Fibroblast of skin of left biceps (primary cell): ENCODE results near the gene CSF1.
"Not testable (repeated sequence)": the region's sequence is repeated elsewhere in the genome, so short reads cannot be mapped to it uniquely, and the experiment has no call there.

Source experiments
- DNase-seq, 2 experiments: peaks; one replicate each; pipeline ENCODE4 v3.0.0-alpha.2; 2013; ENCODE audit warnings: low read depth in 2 of 2

The CSF1 gene

GRCh38 chr1:109937738-109938137 is 27.1 kb downstream of the CSF1 start:
- no peak for DNase-seq

DNA sequence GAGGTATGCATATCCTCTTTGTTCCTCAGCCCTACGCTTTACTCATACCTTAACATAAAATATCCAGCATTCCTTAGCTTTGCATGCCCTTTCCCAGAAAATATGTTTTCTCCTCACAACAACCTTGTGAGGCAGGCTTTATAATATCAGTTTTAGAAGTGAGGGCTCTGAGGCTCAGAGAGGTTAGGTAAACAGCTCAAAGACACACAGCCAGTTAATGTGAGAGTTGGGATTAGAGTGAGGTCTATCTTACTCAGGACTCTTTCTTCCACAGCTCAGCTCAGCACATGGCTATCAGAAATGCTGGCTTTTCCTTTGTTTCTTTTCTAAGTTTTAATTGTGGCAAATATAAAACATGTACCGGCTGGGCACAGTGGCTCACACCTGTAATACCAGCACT is 27.9 kb downstream of the CSF1 start:
- DNase-seq, result no peak

DNA sequence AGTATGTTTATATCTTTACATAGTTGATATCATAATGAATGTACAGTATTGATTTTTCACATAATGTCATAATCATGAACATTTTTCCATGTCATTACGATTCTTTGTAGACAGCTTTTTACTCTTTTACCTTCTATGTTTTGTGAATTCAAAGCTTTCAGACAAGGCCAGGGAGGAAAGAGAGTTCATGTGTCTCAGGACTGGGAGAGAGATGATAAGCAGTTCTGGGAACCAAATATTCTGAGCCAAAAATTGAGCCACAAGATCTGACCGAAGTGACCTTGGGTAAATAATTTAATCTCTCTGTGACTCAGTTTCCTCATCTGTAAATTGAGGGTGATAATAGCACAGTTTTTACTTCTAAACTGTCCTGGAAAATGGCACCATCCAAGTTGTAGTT is 31.8 kb downstream of the CSF1 start:
- DNase-seq, result no peak

DNA sequence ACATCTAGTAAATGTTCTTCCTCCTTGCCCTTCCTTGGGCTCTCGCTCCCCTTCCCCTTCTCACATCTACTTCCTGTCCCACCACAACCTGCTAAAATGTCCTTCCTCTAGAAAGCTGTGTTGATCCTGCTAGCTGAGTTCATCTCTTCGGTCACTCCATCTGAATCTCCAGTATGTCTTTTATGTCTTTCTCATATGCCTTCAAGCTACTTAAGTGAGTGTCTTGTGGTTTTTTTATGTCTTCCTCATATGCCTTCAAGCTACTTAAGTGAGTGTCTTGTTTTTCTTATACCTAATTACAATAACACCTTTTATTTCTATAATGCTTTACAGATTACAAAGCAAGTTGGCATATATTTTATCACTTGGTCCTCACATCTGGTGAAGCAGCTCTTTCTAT is 33.9 kb downstream of the CSF1 start:
- no peak for DNase-seq

DNA sequence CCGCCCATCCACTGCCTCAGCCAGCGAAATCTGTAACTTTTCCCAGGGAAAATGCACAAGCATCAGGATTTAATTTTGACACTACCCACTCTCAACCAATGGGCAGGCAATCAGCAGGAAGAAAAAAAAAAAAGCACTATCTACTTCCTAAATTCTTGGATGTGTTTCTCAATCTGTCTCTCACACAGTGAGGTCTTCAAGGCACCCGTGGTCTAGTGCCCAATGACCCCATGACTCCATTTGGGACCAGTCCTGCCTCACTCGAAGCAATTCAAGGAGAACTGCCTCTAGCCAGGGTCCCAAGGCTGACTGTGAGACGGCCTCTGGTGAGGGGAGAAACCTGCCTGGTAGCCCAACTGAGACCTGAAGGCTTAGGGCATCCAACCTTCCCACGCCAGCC is 35.9 kb downstream of the CSF1 start:
- DNase-seq, result no peak

DNA sequence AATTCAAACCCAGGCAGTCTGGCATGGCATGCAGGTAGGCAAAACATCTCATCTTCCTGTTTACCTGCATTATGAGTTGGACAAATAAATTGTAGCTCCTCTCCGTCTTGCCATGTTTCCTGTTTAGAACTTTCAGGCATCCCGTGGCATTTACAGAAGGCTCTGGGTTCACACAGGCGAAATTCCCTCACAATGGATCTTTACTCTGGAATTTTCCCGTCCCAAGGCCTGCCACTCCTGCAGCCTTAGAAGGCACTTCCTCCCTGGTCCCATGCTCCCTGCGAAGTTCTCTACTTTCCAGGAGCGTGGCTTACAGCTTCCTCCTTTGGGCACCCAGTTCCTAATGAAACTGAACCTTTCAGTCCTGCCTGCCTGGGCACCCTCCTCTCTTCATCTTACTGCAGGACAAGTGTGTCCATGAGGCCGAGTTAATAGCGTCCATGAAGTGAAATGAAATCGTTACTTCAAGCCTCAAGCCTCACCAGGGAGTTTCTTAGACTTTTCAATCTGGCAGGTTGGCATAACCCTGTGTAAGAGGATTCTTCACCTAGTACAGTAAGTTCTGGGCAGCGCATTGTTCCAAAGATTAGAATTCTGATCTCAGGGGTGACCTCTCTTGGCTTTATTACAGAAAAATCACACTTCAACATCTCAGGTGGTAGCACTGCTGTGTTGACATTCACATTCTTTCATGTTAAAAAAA is 37.1 kb downstream of the CSF1 start:
- no peak for DNase-seq

DNA sequence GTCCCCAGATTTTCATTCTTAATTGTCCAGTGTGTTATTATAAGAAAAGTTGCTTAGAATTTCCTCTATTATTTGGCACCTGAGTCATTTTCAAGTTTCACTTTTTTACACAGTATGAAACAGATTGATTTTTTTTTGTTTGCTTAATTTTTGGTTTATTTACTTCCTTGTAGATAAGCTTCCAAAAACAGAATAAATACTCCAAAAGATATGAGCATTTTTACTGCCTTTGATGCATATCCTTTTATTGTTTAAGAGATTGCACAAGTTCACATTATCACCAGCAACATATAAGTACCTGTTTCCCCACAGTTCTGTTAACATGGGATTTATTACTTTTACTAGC is 37.6 kb downstream of the CSF1 start:
- no peak for DNase-seq

GRCh38 chr1:109950038-109950437 is 39.4 kb downstream of the CSF1 start:
- no peak for DNase-seq

- no peak for DNase-seq
These were observed 39.9 kb downstream of the CSF1 start for GRCh38 chr1:109950509-109950908.

DNA sequence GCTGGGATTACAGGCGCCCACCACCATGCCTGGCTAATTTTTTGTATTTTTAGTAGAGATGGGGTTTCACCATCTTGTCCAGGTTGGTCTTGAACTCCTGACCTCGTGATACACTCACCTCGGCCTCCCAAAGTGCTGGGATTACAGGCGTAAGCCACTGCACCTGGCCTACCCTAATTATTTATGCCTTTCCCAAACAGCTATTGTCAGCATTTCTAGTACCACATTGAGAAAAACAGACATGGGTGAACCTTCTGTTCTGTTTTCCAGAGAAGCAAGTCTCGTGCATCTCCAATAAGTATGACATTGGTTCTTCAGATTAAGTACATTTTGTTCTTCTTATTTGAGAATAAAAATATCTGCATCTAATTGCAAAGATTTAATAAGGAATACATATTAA is 40.9 kb downstream of the CSF1 start:
- not testable (repeated sequence) for DNase-seq

DNA sequence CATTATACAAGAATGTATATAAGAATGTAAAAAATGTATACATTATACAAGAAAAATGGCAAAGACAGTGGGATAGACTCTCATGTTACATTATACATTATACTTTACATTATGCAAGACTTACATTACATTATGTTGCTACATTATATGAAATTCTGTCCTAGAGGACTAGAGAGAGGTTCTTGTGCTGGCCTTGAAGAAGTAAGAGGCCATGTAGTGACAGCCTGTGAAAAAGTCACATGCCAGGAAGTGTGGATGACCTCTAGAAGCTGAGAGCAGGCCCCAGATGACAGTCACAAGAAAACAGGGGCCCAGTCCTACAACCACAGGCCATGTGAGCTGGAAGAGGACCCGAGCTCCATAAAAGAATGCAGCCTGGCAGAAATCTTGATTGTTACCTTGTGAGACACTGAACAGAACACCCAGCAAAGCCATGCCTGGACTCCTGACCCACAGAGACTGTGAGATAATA is 43.4 kb downstream of the CSF1 start:
- DNase-seq, result no peak

DNA sequence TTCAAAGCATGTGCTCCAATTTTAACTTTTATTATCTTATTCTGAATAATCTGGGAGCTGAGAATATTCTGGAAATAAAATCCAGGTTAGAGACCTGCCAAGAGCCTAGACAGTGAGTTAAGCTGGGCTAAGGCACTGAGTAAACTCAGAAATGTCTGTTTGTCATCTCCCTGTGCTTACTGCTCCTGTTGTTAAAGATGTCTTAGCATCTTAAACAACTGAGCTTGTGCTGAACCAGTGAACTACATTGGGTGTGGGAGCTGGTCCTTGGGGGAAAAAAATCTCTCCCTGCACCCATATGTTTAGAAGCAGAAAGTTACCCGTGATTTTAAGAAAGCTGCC is 49.0 kb downstream of the CSF1 start:
- DNase-seq, result no peak

- DNase-seq, result peak; percentile 63 to 67
These were observed 49.5 kb downstream of the CSF1 start for GRCh38 chr1:109959974-109960744.

- no peak for DNase-seq
These were observed 50.1 kb downstream of the CSF1 start for GRCh38 chr1:109960745-109961094.

DNA sequence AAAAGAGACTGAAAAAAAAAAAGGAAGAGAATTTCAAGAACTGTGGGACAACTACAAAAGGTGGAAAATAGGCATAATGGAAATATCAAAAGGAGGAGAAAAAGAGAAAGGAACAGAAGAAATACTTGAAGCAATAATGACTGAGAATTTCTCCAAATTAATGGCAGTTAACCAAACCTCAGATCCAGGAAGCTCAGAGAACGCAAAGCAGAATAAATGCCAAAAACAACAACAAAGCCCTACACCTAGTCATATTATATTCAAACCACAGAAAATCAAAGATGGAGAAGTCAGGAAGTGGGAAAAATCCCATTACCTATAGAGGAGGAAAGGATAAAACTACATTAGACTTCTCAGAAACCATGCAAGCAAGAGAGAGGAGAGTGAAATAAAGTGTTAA is 53.2 kb downstream of the CSF1 start:
- no peak for DNase-seq

GRCh38 chr1:109969146-109969829 is 58.6 kb downstream of the CSF1 start:
- DNase-seq, result peak; percentile 81 to 86

GRCh38 chr1:109969907-109970306 is 59.3 kb downstream of the CSF1 start:
- DNase-seq, result no peak

GRCh38 chr1:109971559-109971958 is 60.9 kb downstream of the CSF1 start:
- no peak for DNase-seq

- no peak for DNase-seq
These were observed 63.5 kb downstream of the CSF1 start for GRCh38 chr1:109974191-109974590.

DNA sequence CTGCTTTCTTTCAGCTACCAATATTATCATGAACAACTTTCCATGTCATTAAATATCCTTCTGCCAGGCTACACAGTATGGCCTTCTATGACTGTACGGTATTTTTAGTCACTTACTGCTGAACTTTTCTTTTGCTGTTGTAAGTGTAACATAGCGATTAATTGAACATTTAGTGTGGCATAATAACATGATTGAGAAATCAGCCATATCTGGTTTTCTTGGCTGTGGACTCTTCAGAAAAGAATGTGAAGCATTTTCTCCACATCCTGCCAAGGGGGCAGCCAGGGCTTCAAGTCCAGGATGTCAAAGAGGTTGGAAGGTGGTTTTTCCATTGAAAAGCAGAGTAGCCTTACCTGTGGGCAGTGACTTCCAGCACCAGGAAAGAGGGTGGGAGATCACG is 65.1 kb downstream of the CSF1 start:
- DNase-seq, result peak; percentile 61 to 68

DNA sequence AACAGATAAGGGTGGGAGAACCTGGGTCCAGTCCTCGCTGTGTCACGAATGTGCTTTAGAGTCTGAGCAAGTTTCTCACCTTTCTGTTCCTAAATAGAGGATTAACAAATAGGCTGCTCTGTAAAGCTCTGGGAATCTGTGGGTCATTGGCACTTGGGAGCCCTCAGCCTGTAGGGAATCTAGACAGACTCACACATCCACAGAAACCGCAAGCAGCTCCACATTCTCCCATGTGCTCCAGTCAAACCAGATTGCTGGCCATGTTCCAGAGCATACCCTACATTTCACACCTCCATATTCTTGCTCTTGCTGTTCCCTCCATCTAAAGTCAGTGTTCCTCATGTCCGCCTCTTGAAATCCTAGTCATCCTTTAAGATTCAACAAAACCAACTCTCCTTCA is 66.1 kb downstream of the CSF1 start:
- no peak for DNase-seq

DNA sequence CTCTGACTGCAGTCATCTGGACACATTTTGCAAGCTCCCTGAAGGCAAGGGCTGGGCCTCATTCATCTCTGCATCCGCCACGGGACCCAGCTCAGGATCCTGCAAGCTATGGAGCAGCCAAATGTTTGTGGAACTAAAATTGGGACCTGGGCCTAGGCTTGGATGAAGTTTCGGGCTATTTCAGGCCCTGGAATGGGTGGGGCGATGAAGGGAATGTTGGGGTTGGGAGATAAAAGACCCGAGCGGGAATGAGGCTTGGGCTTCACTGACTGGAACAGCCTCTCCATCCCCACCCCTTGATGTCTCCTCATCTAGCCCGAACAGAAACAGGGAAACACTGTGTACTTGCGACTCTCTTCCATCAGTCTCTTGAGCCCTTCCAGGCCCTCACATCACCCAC is 66.6 kb downstream of the CSF1 start:
- DNase-seq, result no peak
